OCI-LY7 (cell line): ENCODE data around the gene CCER1. TPM values are rescaled to one million over a fixed set of nuclear protein-coding genes. Genes with fewer than 3 reads are reported as not detected.
A peak's percentile ranks its signal among the peaks of the same experiment; 100 is the strongest.

Experiments used
- BruUV-seq: library from RNA; stranded (reverse); fragments of 400-500 nt; replicated peaks from 2 replicates; lab custom pipeline; 2021; lab: Mats Ljungman, UMichigan
- CTCF ChIA-PET: fragments of 300-600 bp; sonication (Branson Sonifier 250); formaldehyde crosslinking; loops from one replicate; lab custom pipeline; 2022; ENCODE audit warnings: antibody characterized with exemption; ENCODE audit not compliant: unreplicated experiment; lab: Charles Lee
- POLR2A ChIA-PET: fragments of 300-600 bp; sonication (Branson Sonifier 250); formaldehyde crosslinking; loops from one replicate; lab custom pipeline; 2022; ENCODE audit warnings: antibody characterized with exemption; lab: Charles Lee
- DNase-seq: peaks from one replicate; pipeline ENCODE4 v3.0.0-alpha.2; 2015; ENCODE audit warnings: low spot score
- H2AFZ ChIP-seq: fragments of 200-600 bp; sonication (generic), shearing (Covaris generic); 2 replicates; pipeline ENCODE4 v1.6.1; 2014; ENCODE audit warnings: mild to moderate bottlenecking, antibody characterized with exemption, low read length, moderate library complexity
- H3K27ac ChIP-seq: fragments of 200-600 bp; sonication (generic); 2 replicates; pipeline ENCODE4 v1.5.1; 2014; ENCODE audit warnings: mixed run types, low read depth, mild to moderate bottlenecking, moderate library complexity, low read length, inconsistent platforms; ENCODE audit not compliant: poor library complexity, severe bottlenecking
- H3K36me3 ChIP-seq: fragments of 200-600 bp; sonication (generic); 2 replicates; pipeline ENCODE4 v1.6.1; 2014; ENCODE audit warnings: mild to moderate bottlenecking, antibody characterized with exemption, low read length, moderate library complexity, mixed read lengths; ENCODE audit not compliant: insufficient read depth
- H3K4me1 ChIP-seq: fragments of 200-600 bp; sonication (generic); 2 replicates; pipeline ENCODE4 v1.5.1; 2014; ENCODE audit warnings: mild to moderate bottlenecking, low read length; ENCODE audit not compliant: insufficient read depth, poor library complexity, severe bottlenecking
- H3K4me2 ChIP-seq: fragments of 200-600 bp; sonication (generic); 2 replicates; pipeline ENCODE4 v1.6.1; 2014; ENCODE audit warnings: mild to moderate bottlenecking, low read length
- H3K4me3 ChIP-seq: fragments of 200-600 bp; sonication (generic); 2 replicates; pipeline ENCODE4 v1.5.1; 2014; ENCODE audit warnings: mild to moderate bottlenecking, low read depth, low read length; ENCODE audit not compliant: poor library complexity, severe bottlenecking
- H3K79me2 ChIP-seq: fragments of 200-600 bp; sonication (generic); 2 replicates; pipeline ENCODE4 v1.6.1; 2016; ENCODE audit warnings: low read depth, mild to moderate bottlenecking, low read length, moderate library complexity, mixed read lengths; ENCODE audit not compliant: insufficient read depth
- H3K9me2 ChIP-seq: fragments of 200-600 bp; sonication (generic); 2 replicates; pipeline ENCODE4 v1.6.1; 2016; ENCODE audit warnings: mild to moderate bottlenecking, low read length, mixed read lengths; ENCODE audit not compliant: insufficient read depth
- H3K9me3 ChIP-seq: fragments of 200-600 bp; sonication (generic); 2 replicates; pipeline ENCODE4 v1.6.1; 2014; ENCODE audit warnings: mild to moderate bottlenecking, mixed run types, low read length, mixed read lengths
- H4K20me1 ChIP-seq: fragments of 200-600 bp; sonication (generic); 2 replicates; pipeline ENCODE4 v1.6.1; 2014; ENCODE audit warnings: mild to moderate bottlenecking, antibody characterized with exemption, low read length, moderate library complexity, mixed read lengths; ENCODE audit not compliant: insufficient read depth
- EZH2phosphoT487 ChIP-seq: fragments of 200-600 bp; sonication (generic); IDR thresholded peaks from 2 replicates; pipeline ENCODE4 v1.6.1; 2018; ENCODE audit warnings: low read depth, borderline replicate concordance, mild to moderate bottlenecking, mixed run types, antibody characterized with exemption, low read length, moderate library complexity, mixed read lengths
- intact Hi-C: fragments of 100-400 bp; cut with micrococcal nuclease; formaldehyde crosslinking; loops from one replicate; pipeline ENCODE4 v1.10.0; 2022; ENCODE audit not compliant: unreplicated experiment
- total RNA-seq, 2 experiments: library from RNA; depleted of rRNA in 1 of 2; stranded (reverse); fragments of >200 nt in 1 of 2; shearing (Covaris generic) in 1 of 2; gene quantifications; 2 replicates each; pipeline ENCODE4 v1.2.3, GENCODE V29; 2014 to 2022
- TF ChIP-seq, protein P1 (sequence below): fragments of 200-600 bp; sonication (generic); conservative IDR thresholded peaks from 2 replicates; pipeline ENCODE4 v1.5.1; 2014; ENCODE audit warnings: mild to moderate bottlenecking, antibody characterized with exemption, low read length, moderate library complexity, mixed read lengths

The CCER1 gene
- total RNA-seq, 2 experiments from 2014 or later, result not detected

DNA sequence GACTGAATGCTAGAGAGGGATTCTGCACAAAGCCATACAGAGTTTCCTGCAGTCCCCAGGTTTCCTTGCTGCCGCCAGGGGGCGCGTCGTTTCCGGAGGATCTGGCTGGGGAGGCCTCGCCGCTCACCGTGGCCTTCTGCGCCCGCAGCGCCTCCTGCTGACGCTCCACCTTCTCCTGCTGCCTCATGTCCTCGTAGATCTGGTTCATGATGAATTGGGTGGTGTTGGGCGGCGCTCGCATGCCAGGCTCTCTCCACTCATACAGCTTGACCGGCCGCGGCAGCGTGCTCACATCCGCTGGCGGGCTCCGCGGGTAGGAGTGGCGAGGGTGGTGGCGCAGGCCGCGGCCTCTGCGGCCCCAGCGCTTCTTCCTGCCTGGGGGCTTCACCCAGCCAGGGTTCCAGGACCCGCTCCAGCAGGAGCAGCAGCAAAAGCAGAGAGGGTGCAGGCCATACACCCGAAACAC lies 987 bp downstream of the CCER1 start:
- H4K20me1 ChIP-seq, result no peaks in the 10 kb centered on the region
- H3K4me1 ChIP-seq, result no peaks in the 10 kb centered on the region
- no TSS peak for BruUV-seq
- no peaks in the 10 kb centered on the region for H3K9me3 ChIP-seq
- H3K36me3 ChIP-seq, result no peaks in the 10 kb centered on the region
- TF ChIP-seq EZH2phosphoT487, result no peak
- TF ChIP-seq, protein P1, sequence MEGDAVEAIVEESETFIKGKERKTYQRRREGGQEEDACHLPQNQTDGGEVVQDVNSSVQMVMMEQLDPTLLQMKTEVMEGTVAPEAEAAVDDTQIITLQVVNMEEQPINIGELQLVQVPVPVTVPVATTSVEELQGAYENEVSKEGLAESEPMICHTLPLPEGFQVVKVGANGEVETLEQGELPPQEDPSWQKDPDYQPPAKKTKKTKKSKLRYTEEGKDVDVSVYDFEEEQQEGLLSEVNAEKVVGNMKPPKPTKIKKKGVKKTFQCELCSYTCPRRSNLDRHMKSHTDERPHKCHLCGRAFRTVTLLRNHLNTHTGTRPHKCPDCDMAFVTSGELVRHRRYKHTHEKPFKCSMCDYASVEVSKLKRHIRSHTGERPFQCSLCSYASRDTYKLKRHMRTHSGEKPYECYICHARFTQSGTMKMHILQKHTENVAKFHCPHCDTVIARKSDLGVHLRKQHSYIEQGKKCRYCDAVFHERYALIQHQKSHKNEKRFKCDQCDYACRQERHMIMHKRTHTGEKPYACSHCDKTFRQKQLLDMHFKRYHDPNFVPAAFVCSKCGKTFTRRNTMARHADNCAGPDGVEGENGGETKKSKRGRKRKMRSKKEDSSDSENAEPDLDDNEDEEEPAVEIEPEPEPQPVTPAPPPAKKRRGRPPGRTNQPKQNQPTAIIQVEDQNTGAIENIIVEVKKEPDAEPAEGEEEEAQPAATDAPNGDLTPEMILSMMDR, result peak; percentile 82
- H3K4me2 ChIP-seq, result no peak overlapping the region
- POLR2A ChIA-PET, result no interaction called here
- DNase-seq, result peak; percentile 38
- intact Hi-C loops, result no loop called here
- no peak overlapping the region for H3K4me3 ChIP-seq
- H3K9me2 ChIP-seq, result no peaks in the 10 kb centered on the region
- H2AFZ ChIP-seq, result no peak overlapping the region
- no peak overlapping the region for H3K27ac ChIP-seq
- no peaks in the 10 kb centered on the region for H3K79me2 ChIP-seq
- CTCF ChIA-PET, result interaction anchor here (0.6 kb wide), 1 partner anchor 8 kb away, joined by 3 read pairs; no protein-coding TSS in a partner anchor

DNA sequence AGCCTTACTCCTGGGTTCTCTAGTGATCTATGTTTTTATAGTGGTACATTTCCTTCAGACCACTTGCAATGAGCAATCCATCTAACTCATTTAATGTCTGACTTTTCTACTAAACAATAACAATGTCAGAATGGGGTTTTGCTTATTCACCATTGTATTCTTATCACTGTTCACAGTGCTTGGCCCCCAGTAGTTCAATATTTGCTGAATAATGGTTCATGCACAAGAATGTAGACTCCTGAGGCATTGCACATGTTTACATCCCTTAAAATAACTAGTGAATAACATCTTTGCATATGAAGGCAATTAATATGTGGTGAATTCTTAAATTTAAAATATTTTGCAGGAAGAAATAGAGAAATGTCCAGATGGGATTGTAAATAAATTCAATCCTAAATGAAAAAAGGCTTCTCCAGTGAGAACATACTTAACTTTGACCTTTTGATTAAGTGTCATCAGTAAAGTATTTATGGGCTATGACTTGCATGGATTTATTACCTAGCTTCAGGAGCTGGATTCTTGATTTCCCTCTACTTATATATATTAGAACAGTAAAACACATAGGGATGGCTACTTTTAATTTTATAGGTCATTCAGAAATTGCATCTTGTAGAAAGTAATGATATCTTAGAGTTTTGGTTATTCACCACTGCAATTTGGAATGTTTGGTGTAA lies 3.4 kb downstream of the CCER1 start:
- Histone ChIP-seq H3K4me2 (no peak overlapping the region), H3K27ac (no peak overlapping the region), H3K4me1 (no peaks in the 10 kb centered on the region), H3K9me3 (no peaks in the 10 kb centered on the region), H2AFZ (no peak overlapping the region), H3K9me2 (no peaks in the 10 kb centered on the region), H3K79me2 (no peaks in the 10 kb centered on the region), H3K36me3 (no peaks in the 10 kb centered on the region), H4K20me1 (no peaks in the 10 kb centered on the region), H3K4me3 (no peak overlapping the region)
- BruUV-seq, result no TSS peak
- CTCF ChIA-PET, result no interaction called here
- POLR2A ChIA-PET, result interaction anchor here (0.7 kb wide), 1 partner anchor 1450 kb away, joined by 3 read pairs; no protein-coding TSS in a partner anchor
- TF ChIP-seq, protein P1, result no peak
- TF ChIP-seq EZH2phosphoT487, result no peak
- intact Hi-C loops, result no loop called here
- no peak for DNase-seq

DNA sequence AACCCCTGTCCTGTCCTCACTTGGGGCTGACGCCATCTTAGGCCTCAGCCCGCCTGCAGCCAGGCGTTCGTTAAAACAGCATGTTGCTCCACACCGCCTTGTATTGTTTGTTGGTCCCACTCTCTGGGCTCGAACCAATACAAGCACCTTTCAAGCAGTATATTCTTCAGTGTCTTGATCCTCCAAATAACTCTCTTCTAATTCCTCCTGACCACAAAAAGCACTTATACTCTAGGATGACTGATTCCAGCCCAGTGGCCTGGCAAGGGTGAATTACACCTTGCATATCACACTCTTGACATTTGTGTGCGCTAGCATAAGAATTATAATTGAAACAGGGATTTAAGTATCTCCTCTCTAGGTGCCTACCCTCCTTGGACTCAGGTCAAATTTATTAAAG lies 7.1 kb downstream of the CCER1 start:
- Histone ChIP-seq H3K9me3 (no peaks in the 10 kb centered on the region), H3K4me3 (no peak overlapping the region), H3K79me2 (no peaks in the 10 kb centered on the region), H3K27ac (no peak overlapping the region), H3K36me3 (no peaks in the 10 kb centered on the region), H3K4me1 (no peaks in the 10 kb centered on the region), H2AFZ (no peak overlapping the region), H3K4me2 (no peak overlapping the region), H4K20me1 (no peaks in the 10 kb centered on the region), H3K9me2 (no peaks in the 10 kb centered on the region)
- TF ChIP-seq EZH2phosphoT487, result no peak
- TF ChIP-seq, protein P1, result no peak
- DNase-seq, result no peak
- POLR2A ChIA-PET, result no interaction called here
- CTCF ChIA-PET, result no interaction called here
- BruUV-seq, result no TSS peak
- intact Hi-C loops, result no loop called here
